COR-L47 (cell line): Measurements from ENCODE around the gene SMCO3.

Experiments used
- DNase-seq: peaks from one replicate; lab custom pipeline; 2025; lab: John Stamatoyannopoulos, UW

Gene SMCO3

DNA sequence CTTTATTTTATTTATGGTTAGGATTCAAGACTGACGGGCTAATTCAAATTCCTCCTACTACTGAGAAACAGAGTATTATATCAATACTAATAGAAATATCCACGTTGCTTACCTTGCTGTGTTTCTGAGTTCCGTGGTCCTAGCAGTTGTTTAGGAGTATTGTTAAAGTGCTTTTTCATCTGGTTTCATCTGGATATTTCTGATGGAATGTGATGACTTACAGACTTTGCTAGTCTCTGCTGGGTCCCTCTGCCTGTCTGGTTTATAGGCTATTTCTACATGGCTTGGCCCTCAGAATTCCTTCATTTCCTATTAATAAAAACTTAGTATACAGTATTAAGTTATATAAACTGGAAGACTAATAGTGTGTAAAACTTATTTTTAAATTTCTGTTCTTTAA, at the start of gene SMCO3:
SMCO3 (minus strand) TSS at position 169 of the 400 bp plus-strand sequence. CDS start 7,502 bp downstream, outside the sequence.
- no peak for DNase-seq

DNA sequence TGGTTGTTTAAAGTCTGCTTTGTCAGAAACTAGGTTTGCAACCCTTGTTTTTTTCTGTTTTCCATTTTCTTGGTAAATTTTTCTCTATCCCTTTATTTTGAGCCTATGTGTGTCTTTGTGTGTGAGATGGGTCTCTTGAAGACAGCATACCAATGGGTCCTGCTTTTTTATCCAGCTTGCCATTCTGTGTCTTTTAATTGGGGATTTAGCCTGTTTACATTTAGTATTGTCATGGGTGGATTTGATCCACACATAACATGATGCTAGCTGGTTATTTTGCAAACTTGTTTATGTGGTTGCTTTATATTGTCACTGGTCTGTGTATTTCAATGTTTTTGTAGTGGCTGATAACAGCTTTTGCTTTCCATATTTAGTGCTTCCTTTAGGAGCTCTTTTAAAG, 46.5 kb upstream of the SMCO3 start:
- DNase-seq = no peak

DNA sequence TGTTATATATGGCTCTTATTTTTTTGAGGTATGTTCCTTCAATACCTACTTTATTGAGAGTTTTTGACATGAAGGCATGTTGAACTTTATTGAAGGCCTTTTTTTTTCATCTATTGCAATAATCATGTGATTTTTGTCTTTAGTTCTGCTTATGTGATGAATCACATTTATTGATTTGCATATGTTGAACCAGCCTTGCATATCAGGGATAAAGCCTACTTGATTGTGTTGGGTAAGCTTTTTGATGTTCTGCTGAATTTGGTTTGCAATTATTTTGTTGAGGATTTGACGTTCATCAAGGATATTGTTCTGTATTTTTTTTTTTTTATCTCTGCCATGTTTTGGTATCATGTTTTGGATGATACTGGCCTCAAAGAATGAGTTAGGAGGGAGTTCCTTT, 44.5 kb upstream of the SMCO3 start:
- no peak for DNase-seq

DNA sequence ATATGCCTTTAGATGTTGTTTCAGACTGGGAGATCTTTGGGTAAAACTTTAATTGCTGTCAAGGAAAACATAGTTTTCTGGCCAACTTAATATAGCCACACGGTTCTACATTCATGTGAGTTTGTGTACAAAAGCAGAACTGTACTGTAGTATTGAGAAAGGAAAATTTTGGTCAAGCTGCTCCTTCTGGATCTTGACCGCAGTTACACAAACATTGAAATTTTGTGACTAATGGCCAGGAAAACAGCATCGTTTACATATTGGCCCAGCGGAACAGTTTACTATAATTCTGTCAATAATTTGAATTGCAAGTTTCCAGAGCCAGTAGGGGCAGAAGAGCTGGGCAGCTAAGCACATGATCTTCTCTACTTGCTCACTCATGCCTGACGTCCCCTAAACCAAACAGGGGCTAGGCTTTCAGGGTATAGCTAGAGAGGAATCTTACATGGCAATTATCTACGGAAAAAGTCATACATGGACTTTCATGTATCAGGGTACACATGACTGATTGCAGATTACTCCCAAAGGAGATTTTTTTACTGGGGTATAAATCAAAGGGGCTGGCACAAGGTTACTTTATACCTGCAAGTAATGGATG, 40.7 kb upstream of the SMCO3 start:
- no peak for DNase-seq

DNA sequence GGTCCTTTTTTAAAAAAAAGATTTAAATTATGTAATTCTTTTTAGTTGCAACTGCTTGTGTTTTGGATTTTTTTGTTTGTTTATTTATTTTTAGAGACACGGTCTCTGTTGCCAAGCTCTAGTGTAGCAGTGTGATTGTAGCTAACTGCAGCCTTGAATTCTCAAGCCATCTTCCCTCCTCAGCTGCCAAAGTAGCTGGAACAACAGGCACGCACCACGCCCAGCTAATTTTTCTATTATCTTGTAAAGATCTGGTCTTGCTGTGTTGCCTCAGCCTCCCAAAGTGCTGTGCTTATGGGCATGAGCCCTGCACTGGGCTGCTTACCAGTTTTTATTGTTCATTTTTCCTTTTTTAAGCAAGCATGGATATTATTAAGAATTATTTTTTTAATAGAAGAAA, 40.0 kb upstream of the SMCO3 start:
- DNase-seq = peak; percentile 19

DNA sequence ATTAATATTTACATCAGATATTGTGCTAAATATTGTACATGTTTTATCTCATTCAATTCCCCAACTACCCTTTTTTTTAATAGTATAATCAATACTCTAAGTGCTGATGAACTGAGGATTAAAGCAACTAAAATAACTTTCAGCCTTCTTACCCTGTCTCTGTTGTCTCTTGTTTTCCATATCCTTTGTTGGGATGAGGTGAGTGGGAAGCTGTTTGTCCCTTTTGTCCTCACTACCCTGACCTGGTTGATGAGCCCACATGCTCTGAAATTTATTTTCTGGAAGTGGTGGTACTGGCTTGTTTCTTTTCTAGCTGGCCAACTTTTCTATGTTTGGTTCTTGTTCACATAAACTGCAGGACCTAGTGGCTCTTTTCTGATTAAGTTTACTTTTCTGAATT, 38.9 kb upstream of the SMCO3 start:
- no peak for DNase-seq

DNA sequence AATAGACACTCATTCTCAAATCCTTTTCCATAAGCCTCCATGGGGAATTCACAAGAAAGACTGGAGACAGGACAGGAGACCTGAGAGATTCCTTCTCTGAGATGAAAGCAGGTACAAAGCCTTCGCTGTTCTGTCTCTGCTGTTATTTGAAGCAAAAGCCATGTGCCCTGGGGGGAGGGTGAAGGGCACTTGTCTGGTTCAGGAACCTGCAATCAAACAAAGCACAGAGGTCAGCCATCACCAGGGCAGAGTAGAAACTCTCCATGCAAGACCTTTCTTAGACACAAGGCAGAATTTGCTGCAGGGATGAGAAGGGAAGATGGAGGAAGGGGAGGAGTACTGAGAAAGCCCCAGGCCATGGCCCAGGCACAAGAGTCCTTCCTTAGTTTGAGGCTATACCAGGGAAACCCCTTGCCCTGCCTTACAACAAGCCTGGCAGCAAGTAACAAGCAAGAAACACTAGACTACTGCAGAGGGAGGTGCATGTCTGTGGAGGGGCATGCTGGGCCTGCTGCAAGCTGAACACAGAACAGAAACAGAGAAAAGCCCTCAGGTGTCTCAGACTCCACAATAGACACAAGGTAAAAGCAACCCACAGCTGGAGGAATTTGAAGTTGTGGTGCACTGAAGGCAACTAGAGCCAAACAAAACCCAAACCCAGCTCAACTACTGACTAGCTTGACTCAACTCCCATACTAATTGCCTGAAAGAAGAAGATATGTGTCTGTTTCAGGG, 37.1 kb upstream of the SMCO3 start:
- DNase-seq = no peak

DNA sequence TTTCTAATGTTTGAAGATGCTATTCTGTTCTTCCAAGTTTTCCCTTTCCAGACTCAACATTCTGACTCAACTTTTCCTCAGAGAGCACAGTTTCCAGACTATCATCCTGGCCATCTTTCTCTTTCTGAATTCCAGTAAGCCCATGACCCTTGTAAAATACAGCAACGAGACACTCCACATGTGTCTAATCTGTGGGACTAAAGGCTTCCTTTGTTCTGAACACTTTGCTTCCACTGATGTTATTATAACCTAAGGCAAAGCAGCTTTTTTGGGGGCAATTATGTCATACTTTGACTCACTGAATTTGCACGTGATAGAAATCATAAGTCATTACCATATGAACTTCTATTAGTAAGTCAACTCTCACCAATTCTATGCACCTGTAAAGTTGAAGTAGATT, 35.7 kb upstream of the SMCO3 start:
- DNase-seq = no peak

DNA sequence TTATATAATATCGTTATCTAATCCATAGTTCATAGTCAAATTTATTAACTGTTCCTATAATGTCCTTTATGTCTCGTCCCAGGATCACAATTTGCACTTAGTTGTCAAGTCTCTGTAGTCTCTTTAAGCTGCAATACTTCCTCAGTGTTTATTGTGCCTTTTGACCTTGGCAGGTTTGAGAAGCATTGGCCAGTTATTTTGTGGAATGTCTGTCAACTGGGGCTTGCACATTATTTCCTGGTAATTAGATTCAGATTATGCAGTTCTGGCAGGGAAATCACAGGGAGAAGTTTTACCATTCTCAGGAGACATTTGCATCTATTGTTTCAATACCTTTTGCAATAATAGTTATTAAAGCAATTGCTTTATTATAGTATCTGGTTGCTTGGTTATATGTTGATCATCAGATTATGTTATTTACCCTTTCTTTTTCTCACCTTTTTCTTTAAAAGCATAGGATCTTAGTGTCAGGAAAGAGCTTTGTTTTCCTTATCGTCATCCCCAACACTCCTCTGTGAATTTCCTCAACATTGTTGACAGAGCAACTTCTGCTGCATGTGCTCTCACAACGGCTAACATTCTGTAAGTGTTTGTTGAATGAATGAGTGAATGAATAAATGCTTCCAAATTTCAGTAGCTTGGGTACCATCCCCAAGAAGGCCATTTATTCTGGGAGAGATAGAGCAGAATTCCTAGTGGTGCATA, 33.0 kb upstream of the SMCO3 start:
- DNase-seq = no peak

DNA sequence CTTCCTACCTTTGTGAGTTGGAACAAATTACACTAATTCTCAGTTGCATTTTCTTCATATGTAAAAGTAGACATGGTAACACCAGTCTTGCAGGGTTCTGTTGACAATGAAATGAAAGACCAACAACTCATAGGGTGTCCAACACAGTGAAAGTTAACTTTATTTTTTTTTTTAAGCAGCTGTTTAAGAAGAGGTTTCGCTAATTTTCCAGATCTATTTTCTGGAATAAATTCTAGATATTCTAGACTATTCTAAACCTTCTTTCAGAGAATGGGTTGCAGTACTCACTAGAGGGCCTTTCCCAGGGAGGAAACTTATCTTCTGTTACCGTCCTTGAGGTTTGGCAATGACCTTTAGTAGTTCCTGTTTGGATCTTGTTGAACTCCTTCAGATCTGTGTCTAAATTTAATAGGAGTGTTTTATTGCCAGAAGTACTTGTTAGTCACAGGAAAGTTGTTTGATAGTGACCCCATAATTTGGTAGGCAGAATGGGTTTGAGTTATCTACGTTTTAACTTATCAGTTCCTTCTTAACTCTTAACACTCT, 32.1 kb upstream of the SMCO3 start:
- DNase-seq = no peak

DNA sequence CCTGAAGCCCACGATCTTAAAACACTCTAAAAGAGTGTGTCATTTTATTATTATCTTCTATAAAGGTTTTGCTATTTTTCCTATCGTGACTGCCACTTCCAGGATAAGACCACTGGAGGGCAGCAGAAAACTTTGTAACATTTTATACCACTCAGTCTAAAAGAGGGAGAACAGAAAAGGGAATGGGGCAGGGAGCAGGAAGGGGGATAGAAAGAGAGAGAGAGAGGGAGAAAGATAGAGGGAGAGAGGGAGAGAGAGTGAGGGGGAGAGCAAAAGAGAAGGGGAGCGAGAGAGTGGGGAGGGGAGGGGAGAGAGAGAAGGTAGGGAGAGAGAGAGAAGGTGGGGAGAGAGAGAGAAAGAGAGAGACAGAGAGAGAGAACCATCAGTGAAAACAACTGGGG, 31.4 kb upstream of the SMCO3 start:
- peak; percentile 21 for DNase-seq

DNA sequence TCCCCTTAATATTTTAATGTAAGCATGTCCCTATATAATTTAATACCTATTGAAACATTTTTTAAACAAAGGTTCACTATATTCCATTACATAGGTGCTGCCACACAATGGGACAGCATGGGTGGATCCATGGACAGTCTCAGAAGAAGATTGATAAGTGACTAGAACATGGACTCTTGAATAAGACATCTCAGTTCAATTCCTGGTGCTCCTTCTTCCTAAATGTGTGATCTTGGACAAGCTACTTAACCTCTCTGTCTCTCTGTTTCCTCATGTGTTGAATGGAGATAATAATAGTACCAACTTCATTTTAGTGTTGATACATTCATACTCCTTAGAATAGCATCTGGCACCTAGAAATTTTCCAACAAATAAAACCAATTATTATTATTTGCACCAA, 30.4 kb upstream of the SMCO3 start:
- DNase-seq = no peak

DNA sequence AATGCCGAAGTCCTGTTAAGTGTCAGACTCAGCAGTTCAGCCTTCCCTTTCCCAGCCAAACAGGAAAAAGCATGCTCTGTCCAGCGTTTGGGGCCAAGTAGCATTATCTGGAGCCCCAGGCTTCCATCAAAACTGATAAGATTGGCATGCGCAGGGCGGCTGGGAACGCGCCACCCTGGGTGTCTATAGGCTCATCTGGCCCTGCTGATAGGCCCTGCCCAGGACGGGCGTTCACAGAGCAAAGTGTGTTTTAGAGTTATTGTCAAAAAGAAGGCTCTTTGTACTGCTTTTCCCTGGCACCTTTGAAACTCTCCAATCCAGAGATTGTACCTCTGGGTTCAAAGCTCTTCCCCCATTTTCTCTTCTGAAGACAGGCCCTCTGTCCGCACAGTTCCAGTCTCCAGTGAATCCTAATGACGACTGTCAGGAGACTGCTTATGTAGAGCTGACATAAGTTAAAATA, 29.5 kb upstream of the SMCO3 start, which contains the start of gene ART4:
ART4 (minus strand) TSS at position 102 of the 463 bp plus-strand sequence. CDS start 413 bp downstream, outside the sequence.
- DNase-seq = no peak

DNA sequence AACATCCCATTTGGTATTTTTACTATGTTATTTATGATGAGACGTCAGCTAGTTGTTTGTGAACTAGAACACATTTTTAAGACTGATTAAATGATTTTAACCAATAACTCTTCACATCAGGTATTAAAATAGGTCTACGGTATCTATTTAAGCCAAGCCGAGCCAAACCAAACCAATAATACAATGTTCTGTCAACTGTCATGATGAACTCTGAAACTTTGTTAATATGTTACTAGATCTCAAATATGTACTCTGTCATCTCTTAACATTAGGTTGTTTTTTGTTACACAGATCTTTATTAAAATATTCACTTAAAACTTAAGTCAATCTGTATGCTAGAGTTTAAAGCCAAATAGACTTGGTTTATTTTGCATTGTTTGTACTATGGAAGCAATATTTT, 28.3 kb upstream of the SMCO3 start:
- DNase-seq = no peak

DNA sequence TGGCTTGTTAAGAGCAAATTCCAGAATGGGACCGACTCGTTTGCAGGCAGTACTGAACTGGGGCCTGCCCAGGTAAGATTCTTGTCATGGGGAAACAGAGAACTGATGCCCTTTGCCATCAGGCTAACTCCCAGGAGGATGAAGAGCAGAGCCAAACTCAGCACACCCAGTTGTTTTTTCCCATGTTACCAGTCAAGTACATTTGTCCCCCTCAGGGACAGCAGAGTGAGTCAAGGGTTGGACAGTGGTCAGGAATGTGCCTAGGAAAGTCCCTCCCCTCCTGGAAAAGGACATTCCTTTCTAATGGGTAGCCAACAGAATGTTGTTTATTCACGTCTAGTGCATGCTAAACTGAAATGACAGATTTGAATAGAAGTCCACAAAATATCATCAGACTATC, 27.8 kb upstream of the SMCO3 start:
- no peak for DNase-seq

DNA sequence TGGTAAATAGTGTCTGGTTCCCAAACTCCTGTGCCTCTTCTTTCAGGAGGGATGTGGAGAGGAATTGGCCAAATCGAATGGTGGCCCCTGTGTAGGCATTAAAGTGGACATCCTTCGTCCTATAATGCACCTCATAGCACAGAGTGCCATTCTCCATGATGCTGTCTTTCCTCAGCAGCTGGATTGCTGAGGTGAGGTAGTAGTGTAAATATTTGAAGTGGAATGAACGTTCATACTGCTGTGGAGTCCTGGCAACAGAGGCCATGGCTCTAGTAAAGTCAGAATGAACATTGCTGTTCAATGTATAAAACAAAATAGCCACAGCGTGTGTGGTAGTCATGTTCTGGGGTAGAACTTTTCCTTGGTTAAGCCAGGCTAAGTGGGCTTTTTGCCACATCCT, 26.6 kb upstream of the SMCO3 start:
- DNase-seq = no peak

DNA sequence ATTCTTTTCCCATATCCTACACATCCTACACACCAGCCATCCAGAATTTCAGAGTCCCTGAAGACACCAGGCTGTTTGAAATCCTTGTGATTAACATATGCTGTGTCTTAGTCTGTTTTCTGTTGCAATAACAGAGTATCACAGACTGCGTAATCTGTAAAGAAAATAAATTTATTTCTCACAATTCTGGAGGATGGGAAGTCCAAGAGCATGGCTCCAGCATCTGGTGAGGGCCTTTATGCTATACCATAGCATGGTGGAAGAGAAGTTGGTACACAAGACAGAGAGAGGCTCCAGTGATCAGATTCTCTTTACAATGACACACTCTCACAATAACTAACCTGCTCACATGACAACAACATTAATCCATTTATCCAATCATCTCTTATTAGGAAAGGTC, 25.3 kb upstream of the SMCO3 start:
- DNase-seq = no peak

DNA sequence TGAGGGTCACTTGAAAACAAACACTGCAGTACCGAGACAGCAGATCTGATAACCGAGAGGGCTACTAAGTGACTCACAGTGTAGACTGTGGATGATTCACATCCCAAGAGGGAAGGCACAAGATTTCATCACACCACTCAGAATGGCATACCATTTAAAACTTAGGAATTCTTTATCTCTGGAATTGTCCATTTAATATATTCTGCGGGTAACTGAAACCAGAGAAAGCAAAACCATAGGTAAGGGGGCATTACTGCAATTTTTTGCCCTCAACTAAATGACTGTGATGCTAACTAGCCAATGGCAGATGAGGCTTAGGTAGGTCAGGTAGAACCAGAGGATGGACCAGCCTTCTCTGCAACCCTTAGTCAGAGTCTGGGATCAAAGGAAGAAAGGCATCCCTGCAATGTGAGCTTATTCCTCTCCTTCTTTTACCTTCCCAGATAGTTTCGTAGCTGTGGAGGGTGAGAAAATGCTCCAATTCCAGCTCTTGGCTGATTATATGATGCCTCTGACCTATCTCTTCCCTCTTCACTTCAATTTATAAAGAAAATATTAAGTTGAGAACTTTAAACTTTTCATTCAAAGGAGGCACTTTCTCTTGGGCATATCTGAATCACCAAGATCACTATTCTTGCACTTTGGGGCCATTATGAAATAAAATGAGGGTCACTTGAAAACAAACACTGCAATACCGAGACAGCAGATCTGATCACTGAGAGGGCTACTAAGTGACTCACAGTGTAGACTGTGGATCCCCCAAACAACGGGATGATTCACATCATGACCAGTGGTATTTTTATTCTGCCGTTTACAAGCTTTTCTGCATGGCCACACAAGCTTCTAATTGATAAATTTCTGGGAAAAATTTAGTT, 22.6 kb upstream of the SMCO3 start:
- DNase-seq = no peak

DNA sequence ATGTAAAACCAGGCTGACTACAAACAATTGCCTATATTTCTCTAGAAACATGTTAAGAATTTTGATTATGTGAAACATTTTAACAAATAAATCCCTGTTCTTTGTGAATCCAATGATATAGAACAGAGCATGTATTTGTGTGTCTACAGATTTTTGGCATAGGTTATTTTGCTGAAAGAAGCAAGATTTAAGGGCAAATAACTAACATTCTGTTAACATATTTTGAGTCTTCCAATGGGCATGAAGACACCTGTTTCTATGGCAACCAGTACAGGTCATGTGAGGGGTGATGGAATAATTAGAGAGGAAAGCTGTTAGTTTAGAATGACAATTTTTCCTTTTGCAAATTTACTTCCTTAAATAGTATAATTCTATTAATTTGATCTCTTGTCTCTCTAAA, 20.5 kb upstream of the SMCO3 start:
- DNase-seq = no peak

DNA sequence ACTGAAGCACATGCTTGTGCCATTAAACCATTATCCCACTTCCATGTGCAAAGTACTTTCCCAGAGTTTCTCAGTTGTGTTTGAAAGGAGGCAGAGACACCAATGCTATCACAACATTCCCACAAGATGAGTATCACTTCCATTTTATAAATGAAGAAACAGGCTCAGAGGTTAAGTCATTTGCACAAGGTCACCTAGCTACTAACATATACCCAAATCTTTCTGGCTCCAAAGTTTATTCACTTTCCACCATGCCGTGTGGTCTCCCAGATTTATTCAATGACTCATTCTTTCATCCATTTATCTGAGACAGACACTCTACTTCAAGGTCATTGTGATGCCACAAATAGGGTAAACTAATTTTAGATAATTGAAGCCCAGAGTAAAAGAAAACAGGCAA, 20.0 kb upstream of the SMCO3 start:
- DNase-seq = no peak

DNA sequence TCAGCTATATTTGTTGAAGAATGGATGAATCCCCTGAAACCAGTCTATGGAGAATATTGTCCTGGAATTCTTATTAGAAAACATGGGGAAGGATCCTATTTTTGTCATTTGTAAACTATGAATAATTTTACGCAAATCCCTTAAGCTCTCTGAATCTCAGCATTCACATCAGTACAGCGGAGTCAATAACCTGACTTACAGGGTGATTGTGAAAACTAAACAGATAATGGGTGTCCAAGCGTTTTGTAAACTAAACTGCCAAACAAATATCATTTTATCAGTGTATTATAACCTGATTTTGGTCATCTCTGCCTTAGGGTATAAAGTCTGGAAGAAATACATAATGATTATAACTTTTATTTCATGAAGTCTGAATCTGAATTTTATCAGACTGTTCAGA, 19.4 kb upstream of the SMCO3 start:
- DNase-seq = no peak

DNA sequence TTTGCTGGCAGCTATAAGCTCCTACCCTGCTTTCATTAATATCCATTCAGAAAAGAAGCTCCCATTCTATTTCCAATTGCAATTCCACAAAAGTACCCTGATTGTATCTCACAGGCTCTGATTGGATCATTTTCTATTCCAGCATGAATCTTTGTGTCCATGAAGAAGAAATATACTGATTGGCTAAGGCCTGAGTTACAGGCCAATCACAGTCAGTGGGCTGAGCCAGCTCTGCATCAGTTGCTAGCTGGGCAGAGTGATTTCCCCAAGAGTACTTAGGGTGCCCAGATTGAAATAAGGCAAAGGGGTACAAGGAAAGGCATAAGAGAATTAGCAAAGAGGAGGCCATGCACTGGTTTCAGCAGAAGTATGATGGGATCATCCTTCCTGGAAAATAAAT, 14.9 kb upstream of the SMCO3 start:
- no peak for DNase-seq
